Neural progenitor cell (in vitro differentiated cells): ENCODE data around the gene WLS. TPM values are rescaled to one million over a fixed set of nuclear protein-coding genes. Genes with fewer than 3 reads are reported as not detected.

ENCODE experiments used
- DNase-seq: peaks from one replicate; pipeline ENCODE4 v3.0.0-alpha.2; 2016; ENCODE audit warnings: low spot score
- H2AFZ ChIP-seq: fragments of 200-600 bp; sonication (generic); replicated peaks from 2 replicates; pipeline ENCODE4 v1.6.1; 2016; ENCODE audit warnings: antibody characterized with exemption
- H3F3A ChIP-seq: fragments of 200-600 bp; sonication (generic); 2 replicates; pipeline ENCODE4 v1.6.1; 2016; ENCODE audit warnings: antibody characterized with exemption, low read depth
- H3K27ac ChIP-seq: fragments of 200-600 bp; sonication (generic); 2 replicates; pipeline ENCODE4 v1.5.1; 2016; ENCODE audit warnings: mild to moderate bottlenecking
- H3K27me3 ChIP-seq: fragments of 200-600 bp; sonication (generic); 2 replicates; pipeline ENCODE4 v1.6.1; 2016; ENCODE audit warnings: mild to moderate bottlenecking, moderate library complexity
- H3K36me3 ChIP-seq: fragments of 200-600 bp; sonication (generic); 2 replicates; pipeline ENCODE4 v1.5.1; 2016
- H3K4me1 ChIP-seq: fragments of 200-600 bp; sonication (generic); 2 replicates; pipeline ENCODE4 v1.6.1; 2016; ENCODE audit warnings: mixed run types
- H3K4me2 ChIP-seq: fragments of 200-600 bp; sonication (generic); 2 replicates; pipeline ENCODE4 v1.6.1; 2016
- H3K4me3 ChIP-seq: fragments of 200-600 bp; sonication (generic); 2 replicates; pipeline ENCODE4 v1.5.1; 2016
- H3K79me2 ChIP-seq: fragments of 200-600 bp; sonication (generic); 2 replicates; pipeline ENCODE4 v1.6.1; 2016; ENCODE audit warnings: low read depth
- H3K9ac ChIP-seq: fragments of 200-600 bp; sonication (generic); 2 replicates; pipeline ENCODE4 v1.6.1; 2016
- H3K9me3 ChIP-seq: fragments of 200-600 bp; sonication (generic); 2 replicates; pipeline ENCODE4 v1.5.1; 2016; ENCODE audit warnings: low read depth
- H4K20me1 ChIP-seq: fragments of 200-600 bp; sonication (generic); 2 replicates; pipeline ENCODE4 v1.6.1; 2016; ENCODE audit warnings: low read depth
- H3K27ac Mint-ChIP-seq: 3 replicates; pipeline ENCODE4 v1.8.0; 2021; ENCODE audit warnings: mixed read lengths
- H3K27me3 Mint-ChIP-seq: 2 replicates; pipeline ENCODE4 v1.8.0; 2022; ENCODE audit warnings: low read depth, mild to moderate bottlenecking, inconsistent platforms, moderate library complexity, mixed read lengths; ENCODE audit not compliant: insufficient read depth
- H3K36me3 Mint-ChIP-seq: 3 replicates; pipeline ENCODE4 v1.8.0; 2021; ENCODE audit warnings: mixed read lengths
- H3K4me1 Mint-ChIP-seq: 3 replicates; pipeline ENCODE4 v1.8.0; 2021; ENCODE audit warnings: mixed read lengths
- H3K4me3 Mint-ChIP-seq: 3 replicates; pipeline ENCODE4 v1.8.0; 2021; ENCODE audit warnings: mild to moderate bottlenecking, moderate library complexity, mixed read lengths
- H3K9me3 Mint-ChIP-seq: 3 replicates; pipeline ENCODE4 v1.8.0; 2020; ENCODE audit warnings: mixed read lengths
- CTCF ChIP-seq: fragments of 200-600 bp; sonication (generic); IDR thresholded peaks from 2 replicates; pipeline ENCODE4 v1.5.1; 2017; ENCODE audit warnings: antibody characterized with exemption, mild to moderate bottlenecking
- EZH2 ChIP-seq: fragments of 200-600 bp; sonication (generic); IDR thresholded peaks from 2 replicates; pipeline ENCODE4 v1.6.1; 2017; ENCODE audit warnings: antibody characterized with exemption, mild to moderate bottlenecking, moderate library complexity
- EZH2phosphoT487 ChIP-seq: fragments of 200-600 bp; sonication (generic); IDR thresholded peaks from 2 replicates; pipeline ENCODE4 v1.6.1; 2017; ENCODE audit warnings: antibody characterized with exemption
- total RNA-seq: library from RNA; depleted of rRNA; stranded (reverse); fragments of >200 nt; gene quantifications from 2 replicates; pipeline ENCODE4 v1.2.3, GENCODE V29; 2015; ENCODE audit warnings: low replicate concordance

Gene WLS
- total RNA-seq, 1 donor from 2014 or later: 259 TPM

GRCh38 chr1:68198752-68199151 is 33.6 kb downstream of the WLS start:
- Histone ChIP-seq H3K9me3 (no peaks in the 10 kb centered on the region), H3K4me1 (peaks cover 39% of the 10 kb centered on the region), H3K27me3 (no peaks in the 10 kb centered on the region), H3F3A (no peaks in the 10 kb centered on the region), H3K79me2 (peaks cover 96% of the 10 kb centered on the region), H4K20me1 (peaks cover 87% of the 10 kb centered on the region), H2AFZ (no peak overlapping the region), H3K9ac (no peak overlapping the region), H3K27ac (no peak overlapping the region), H3K4me2 (no peak overlapping the region), H3K4me3 (no peak overlapping the region), H3K36me3 (peaks cover 3% of the 10 kb centered on the region)
- H3K36me3 Mint-ChIP-seq: peaks cover 17% of the 10 kb centered on the region
- H3K4me1 Mint-ChIP-seq: peaks cover 59% of the 10 kb centered on the region
- no peak overlapping the region for H3K4me3 Mint-ChIP-seq
- TF ChIP-seq EZH2: no peak
- TF ChIP-seq EZH2phosphoT487: no peak
- TF ChIP-seq CTCF: no peak
- H3K27ac Mint-ChIP-seq: no peak overlapping the region
- no peaks in the 10 kb centered on the region for H3K27me3 Mint-ChIP-seq
- DNase-seq: no peak
- H3K9me3 Mint-ChIP-seq: peaks cover 2% of the 10 kb centered on the region

GRCh38 chr1:68197891-68198290 is 34.4 kb downstream of the WLS start:
- no peak overlapping the region for H3K4me3 ChIP-seq
- peaks cover 87% of the 10 kb centered on the region for H3K79me2 ChIP-seq
- no peak overlapping the region for H3K4me2 ChIP-seq
- no peak overlapping the region for H3K27ac ChIP-seq
- DNase-seq: no peak
- H3K4me3 Mint-ChIP-seq: no peak overlapping the region
- no peaks in the 10 kb centered on the region for H3K27me3 ChIP-seq
- H3K36me3 Mint-ChIP-seq: peaks cover 19% of the 10 kb centered on the region
- no peak overlapping the region for H3K9ac ChIP-seq
- H4K20me1 ChIP-seq: peaks cover 79% of the 10 kb centered on the region
- H3K9me3 ChIP-seq: no peaks in the 10 kb centered on the region
- H3K9me3 Mint-ChIP-seq: peaks cover 2% of the 10 kb centered on the region
- no peaks in the 10 kb centered on the region for H3K27me3 Mint-ChIP-seq
- no peak overlapping the region for H2AFZ ChIP-seq
- no peaks in the 10 kb centered on the region for H3F3A ChIP-seq
- H3K4me1 ChIP-seq: peaks cover 31% of the 10 kb centered on the region
- H3K4me1 Mint-ChIP-seq: peaks cover 52% of the 10 kb centered on the region
- H3K36me3 ChIP-seq: peaks cover 8% of the 10 kb centered on the region
- TF ChIP-seq CTCF: no peak
- no peak for TF ChIP-seq EZH2
- TF ChIP-seq EZH2phosphoT487: no peak
- no peak overlapping the region for H3K27ac Mint-ChIP-seq

- Histone ChIP-seq H3K4me3 (no peak overlapping the region), H3K27ac (no peak overlapping the region), H3K79me2 (peaks cover 83% of the 10 kb centered on the region), H4K20me1 (peaks cover 75% of the 10 kb centered on the region), H3K4me2 (no peak overlapping the region), H3K9ac (no peak overlapping the region), H3K9me3 (no peaks in the 10 kb centered on the region), H3K27me3 (no peaks in the 10 kb centered on the region), H2AFZ (no peak overlapping the region), H3F3A (no peaks in the 10 kb centered on the region), H3K4me1 (peaks cover 26% of the 10 kb centered on the region), H3K36me3 (peaks cover 8% of the 10 kb centered on the region)
- H3K36me3 Mint-ChIP-seq: peaks cover 20% of the 10 kb centered on the region
- H3K9me3 Mint-ChIP-seq: peaks cover 2% of the 10 kb centered on the region
- DNase-seq: no peak
- no peaks in the 10 kb centered on the region for H3K27me3 Mint-ChIP-seq
- no peak for TF ChIP-seq CTCF
- TF ChIP-seq EZH2: no peak
- TF ChIP-seq EZH2phosphoT487: no peak
- H3K27ac Mint-ChIP-seq: peak overlapping the region; percentile 10
- no peak overlapping the region for H3K4me3 Mint-ChIP-seq
- H3K4me1 Mint-ChIP-seq: peaks cover 49% of the 10 kb centered on the region
These were observed 34.9 kb downstream of the WLS start for GRCh38 chr1:68197461-68197860.
